GM12878 (cell line): Measurements from ENCODE around the gene WFS1. TPM values are rescaled to one million over a fixed set of nuclear protein-coding genes. Genes with fewer than 3 reads are reported as not detected.

ENCODE experiments used
- ATAC-seq: fragments of 200-7000 bp; cut with Tn5 transposase; 3 replicates; pipeline ENCODE4 v1.9.1; 2020; ENCODE audit warnings: mild to moderate bottlenecking, moderate library complexity
- BruUV-seq: library from RNA; stranded (reverse); fragments of 400-500 nt; replicated peaks from 2 replicates; lab custom pipeline; 2021; lab: Mats Ljungman, UMichigan
- CTCF ChIA-PET: fragments of 300-600 bp; sonication (Branson Sonifier 250); formaldehyde crosslinking; extraction: SDS; loops from one replicate; lab custom pipeline; 2021; ENCODE audit warnings: inconsistent platforms; lab: Yijun Ruan, JAX
- POLR2A ChIA-PET: fragments of 350-600 bp; formaldehyde crosslinking; extraction: SDS; loops from one replicate; lab custom pipeline; 2021; ENCODE audit warnings: inconsistent platforms; lab: Charles Lee
- RAD21 ChIA-PET: fragments of 300-600 bp; sonication (Branson Sonifier 250); formaldehyde crosslinking; loops from one replicate; lab custom pipeline; 2023; ENCODE audit warnings: antibody characterized with exemption; ENCODE audit not compliant: unreplicated experiment; lab: Charles Lee
- SMC1A ChIA-PET: fragments of 300-600 bp; sonication (Branson Sonifier 250); formaldehyde crosslinking; loops from one replicate; lab custom pipeline; 2023; ENCODE audit not compliant: unreplicated experiment, uncharacterized antibody; lab: Charles Lee
- DNase-seq: peaks from one replicate; pipeline ENCODE4 v3.0.0-alpha.2; 2011; ENCODE audit warnings: low read depth, low spot score
- FAIRE-seq: peaks from 3 replicates; lab custom pipeline; 2011; peaks lifted over from hg19 to GRCh38; lab: Jason Lieb, UNC
- H2AFZ ChIP-seq: 2 replicates; pipeline ENCODE4 v1.6.0; 2011; ENCODE audit warnings: low read depth, low read length, control low read depth; ENCODE audit not compliant: control insufficient read depth
- H3K27ac ChIP-seq: 2 replicates; pipeline ENCODE4 v1.5.1; 2011; ENCODE audit warnings: control low read depth; ENCODE audit not compliant: control insufficient read depth, insufficient read depth
- H3K27me3 ChIP-seq, 2 experiments: replicated peaks in 1 of 2; 2 replicates each; pipeline versions ENCODE4 v1.6.0 to v1.6.1; 2011; ENCODE audit warnings: low read length in 1 of 2; ENCODE audit not compliant: control insufficient read depth in 2 of 2, insufficient read depth in 2 of 2
- H3K36me3 ChIP-seq, 2 experiments: 2 replicates each; pipeline ENCODE4 v1.5.1; 2011; ENCODE audit warnings: low read length in 1 of 2; ENCODE audit not compliant: control insufficient read depth in 2 of 2, insufficient read depth in 2 of 2
- H3K4me1 ChIP-seq: 2 replicates; pipeline ENCODE4 v1.6.1; 2011; ENCODE audit warnings: mild to moderate bottlenecking, low read length, moderate library complexity, mixed read lengths; ENCODE audit not compliant: control insufficient read depth, insufficient read depth
- H3K4me2 ChIP-seq: 2 replicates; pipeline ENCODE4 v1.6.0; 2011; ENCODE audit warnings: control low read depth; ENCODE audit not compliant: control insufficient read depth, insufficient read depth
- H3K4me3 ChIP-seq: fragments of 200-600 bp; sonication (generic); 2 replicates; pipeline ENCODE4 v1.5.1; 2016
- H3K79me2 ChIP-seq: 2 replicates; pipeline ENCODE4 v1.6.0; 2011; ENCODE audit warnings: low read length; ENCODE audit not compliant: control insufficient read depth, insufficient read depth
- H3K9ac ChIP-seq: 2 replicates; pipeline ENCODE4 v1.8.0; 2011; ENCODE audit warnings: low read length, control low read depth, mixed read lengths; ENCODE audit not compliant: control insufficient read depth, insufficient read depth
- H3K9me3 ChIP-seq: replicated peaks from 3 replicates; pipeline ENCODE4 v1.5.1; 2011; ENCODE audit warnings: mild to moderate bottlenecking, low read length; ENCODE audit not compliant: control insufficient read depth, insufficient read depth
- H4K20me1 ChIP-seq: 2 replicates; pipeline ENCODE4 v1.6.0; 2011; ENCODE audit not compliant: control insufficient read depth, insufficient read depth
- BRCA1 ChIP-seq: IDR thresholded peaks from 2 replicates; pipeline ENCODE4 v1.6.1; 2011; ENCODE audit warnings: low read depth, low read length, improper control_type of control experiment
- CBFB ChIP-seq: IDR thresholded peaks from 2 replicates; pipeline ENCODE4 v1.6.1; 2016; ENCODE audit warnings: antibody characterized with exemption, low read depth
- JUND ChIP-seq: IDR thresholded peaks from 2 replicates; pipeline ENCODE4 v1.6.1; 2012; ENCODE audit warnings: low read depth, mild to moderate bottlenecking, low read length, improper control_type of control experiment, moderate library complexity
- PAX8 ChIP-seq: fragments of 450-650 bp; IDR thresholded peaks from 2 replicates; pipeline ENCODE4 v1.6.1; 2017; ENCODE audit warnings: mild to moderate bottlenecking, moderate library complexity
- POLR2AphosphoS2 ChIP-seq: IDR thresholded peaks from 2 replicates; pipeline ENCODE4 v1.6.1; 2011; ENCODE audit warnings: low read depth, mild to moderate bottlenecking, low read length, improper control_type of control experiment, moderate library complexity
- RAD51 ChIP-seq: fragments of 450-650 bp; IDR thresholded peaks from 2 replicates; pipeline ENCODE4 v1.6.1; 2016; ENCODE audit warnings: moderate library complexity, mild to moderate bottlenecking, inconsistent platforms
- WGBS: methylation state at CpG from one replicate; pipeline ENCODE4 v1.1.6; 2016; ENCODE audit warnings: low lambda C conversion rate; ENCODE audit not compliant: insufficient replicate concordance, insufficient coverage; ENCODE audit errors: missing lambda C conversion rate; 5-methylcytosine and 5-hydroxymethylcytosine counted together
- in situ Hi-C: fragments of 300-500 bp; cut with MboI; formaldehyde crosslinking; loops from 9 replicates; pipeline ENCODE4 v1.14.3; 2018; ENCODE audit warnings: mixed read lengths
- intact Hi-C: fragments of 100-400 bp; cut with micrococcal nuclease; formaldehyde crosslinking; loops from one replicate; pipeline ENCODE4 v1.14.2; 2022; ENCODE audit not compliant: unreplicated experiment
- polyA plus RNA-seq, 11 experiments: library from polyadenylated mRNA; depleted of rRNA in 4 of 11; unstranded in 6 of 11; stranded (reverse) in 5 of 11; fragments of >200 nt; fragmentation: Nextera tagmentation in 4 of 11; fragmentation: Illumina TruSeq in 1 of 11; extraction: Ambion mirVana in 4 of 11; extraction: Trizol in 1 of 11; gene quantifications; 1 replicate in 1 of 11; 2 replicates in 10 of 11; pipeline versions ENCODE4 v1.2.1 to v1.2.3, GENCODE V29; 2011 to 2016; ENCODE audit warnings: inconsistent platforms in 2 of 11, missing spikeins in 2 of 11, low read depth in 1 of 11
- total RNA-seq, 4 experiments: library from RNA; depleted of rRNA in 3 of 4; stranded (reverse); fragments of >200 nt in 3 of 4; fragmentation: Illumina TruSeq in 1 of 4; extraction: Trizol in 1 of 4; gene quantifications; 2 replicates each; pipeline versions ENCODE4 v1.2.1 to v1.2.3, GENCODE V29; 2013 to 2021
- TF ChIP-seq, protein P1 (sequence below): fragments of 450-650 bp; IDR thresholded peaks from 2 replicates; pipeline ENCODE4 v1.6.1; 2016; ENCODE audit warnings: mild to moderate bottlenecking
- TF ChIP-seq, protein P2 (sequence below): IDR thresholded peaks from 2 replicates; pipeline ENCODE4 v1.6.1; 2012; ENCODE audit warnings: improper control_type of control experiment, low read depth, low read length; ENCODE audit not compliant: insufficient replicate concordance
- TF ChIP-seq, protein P3 (sequence below): IDR thresholded peaks from 2 replicates; pipeline ENCODE4 v1.6.1; 2012; ENCODE audit warnings: low read depth, low read length, improper control_type of control experiment
- TF ChIP-seq, protein P4 (sequence below): fragments of 450-650 bp; IDR thresholded peaks from 2 replicates; pipeline ENCODE4 v1.6.1; 2016; ENCODE audit warnings: mild to moderate bottlenecking

Gene WFS1
- total and polyA plus RNA-seq, 10 of the 15 experiments (the other 5 are each of a cell fraction or from before 2014, with no cell fraction given), result 0.31 to 4.7 (median 2.0) TPM

DNA sequence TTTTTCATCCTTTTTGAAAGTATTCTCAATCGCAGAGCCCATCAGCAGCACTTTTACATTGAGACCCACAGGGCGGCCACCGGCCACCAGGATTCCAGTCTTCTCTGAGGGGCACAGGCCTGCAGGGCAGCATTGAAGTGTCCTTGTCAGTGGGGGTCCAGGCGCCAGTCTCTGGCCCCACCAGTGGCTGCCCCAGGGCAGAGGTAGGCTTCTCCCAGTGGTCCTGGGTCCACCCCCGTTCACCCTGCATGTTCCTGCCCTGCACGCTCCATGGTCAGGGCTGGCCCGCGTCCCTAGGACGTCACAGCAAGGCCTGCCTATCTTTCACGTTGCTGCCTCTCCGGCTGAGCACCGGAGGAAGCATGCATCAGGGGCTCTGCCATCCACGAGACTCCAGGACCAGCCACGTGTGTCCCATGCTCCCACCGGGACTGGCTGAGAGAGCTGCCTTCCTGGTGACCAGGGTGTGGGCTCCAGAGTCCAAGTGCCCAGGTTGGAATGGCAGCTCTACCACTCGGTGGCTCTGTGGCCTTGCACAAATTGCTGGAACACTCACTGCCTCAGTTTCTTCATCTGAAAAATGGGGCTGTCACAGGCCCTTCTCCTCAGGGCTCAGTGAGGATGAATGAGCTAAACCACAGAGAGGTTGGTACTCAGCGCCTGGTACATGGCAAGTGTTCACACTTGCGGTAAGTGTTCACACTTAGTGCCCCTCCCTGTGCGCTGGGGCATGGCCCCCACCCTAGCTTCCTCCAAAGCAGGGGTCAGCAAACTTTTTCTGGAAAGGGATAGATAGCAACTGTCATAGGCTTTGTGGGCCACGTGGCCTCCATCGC is 38.6 kb upstream of the WFS1 start:
- 57% methylated on average over 21 of the region's 21 CpGs for WGBS
- H2AFZ ChIP-seq, result no peak overlapping the region
- BruUV-seq, result no TSS peak
- H4K20me1 ChIP-seq, result no peaks in the 10 kb centered on the region
- in situ Hi-C loops, result no loop called here
- intact Hi-C loops, result no loop called here
- no peaks in the 10 kb centered on the region for H3K4me1 ChIP-seq
- H3K4me3 ChIP-seq, result no peak overlapping the region
- H3K36me3 ChIP-seq, result no peaks in the 10 kb centered on the region
- DNase-seq (no peak), FAIRE-seq (no peak), ATAC-seq (no peak)
- H3K9ac ChIP-seq, result no peak overlapping the region
- CTCF ChIA-PET, result interaction anchor here (0.9 to 1.1 kb wide), 2 partner anchors 14 to 19 kb away, joined by 4 to 5 read pairs; no protein-coding TSS in a partner anchor
- no peaks in the 10 kb centered on the region; a peak in 2 of 4 replicates for H3K27me3 ChIP-seq
- H3K4me2 ChIP-seq, result no peak overlapping the region
- no peaks in the 10 kb centered on the region for H3K79me2 ChIP-seq
- SMC1A ChIA-PET, result interaction anchor here (1.1 kb wide), 1 partner anchor 77 kb away, joined by 3 read pairs; no protein-coding TSS in a partner anchor
- H3K27ac ChIP-seq, result no peak overlapping the region
- no peaks in the 10 kb centered on the region for H3K9me3 ChIP-seq
- POLR2A ChIA-PET, result no interaction called here
- RAD21 ChIA-PET, result no interaction called here
- TF ChIP-seq PAX8 (no peak), POLR2AphosphoS2 (no peak), CBFB (no peak), BRCA1 (no peak), RAD51 (no peak), JUND (no peak)
- TF ChIP-seq, protein P1, sequence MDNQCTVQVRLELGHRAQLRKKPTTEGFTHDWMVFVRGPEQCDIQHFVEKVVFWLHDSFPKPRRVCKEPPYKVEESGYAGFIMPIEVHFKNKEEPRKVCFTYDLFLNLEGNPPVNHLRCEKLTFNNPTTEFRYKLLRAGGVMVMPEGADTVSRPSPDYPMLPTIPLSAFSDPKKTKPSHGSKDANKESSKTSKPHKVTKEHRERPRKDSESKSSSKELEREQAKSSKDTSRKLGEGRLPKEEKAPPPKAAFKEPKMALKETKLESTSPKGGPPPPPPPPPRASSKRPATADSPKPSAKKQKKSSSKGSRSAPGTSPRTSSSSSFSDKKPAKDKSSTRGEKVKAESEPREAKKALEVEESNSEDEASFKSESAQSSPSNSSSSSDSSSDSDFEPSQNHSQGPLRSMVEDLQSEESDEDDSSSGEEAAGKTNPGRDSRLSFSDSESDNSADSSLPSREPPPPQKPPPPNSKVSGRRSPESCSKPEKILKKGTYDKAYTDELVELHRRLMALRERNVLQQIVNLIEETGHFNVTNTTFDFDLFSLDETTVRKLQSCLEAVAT, result no peak
- TF ChIP-seq, protein P2, sequence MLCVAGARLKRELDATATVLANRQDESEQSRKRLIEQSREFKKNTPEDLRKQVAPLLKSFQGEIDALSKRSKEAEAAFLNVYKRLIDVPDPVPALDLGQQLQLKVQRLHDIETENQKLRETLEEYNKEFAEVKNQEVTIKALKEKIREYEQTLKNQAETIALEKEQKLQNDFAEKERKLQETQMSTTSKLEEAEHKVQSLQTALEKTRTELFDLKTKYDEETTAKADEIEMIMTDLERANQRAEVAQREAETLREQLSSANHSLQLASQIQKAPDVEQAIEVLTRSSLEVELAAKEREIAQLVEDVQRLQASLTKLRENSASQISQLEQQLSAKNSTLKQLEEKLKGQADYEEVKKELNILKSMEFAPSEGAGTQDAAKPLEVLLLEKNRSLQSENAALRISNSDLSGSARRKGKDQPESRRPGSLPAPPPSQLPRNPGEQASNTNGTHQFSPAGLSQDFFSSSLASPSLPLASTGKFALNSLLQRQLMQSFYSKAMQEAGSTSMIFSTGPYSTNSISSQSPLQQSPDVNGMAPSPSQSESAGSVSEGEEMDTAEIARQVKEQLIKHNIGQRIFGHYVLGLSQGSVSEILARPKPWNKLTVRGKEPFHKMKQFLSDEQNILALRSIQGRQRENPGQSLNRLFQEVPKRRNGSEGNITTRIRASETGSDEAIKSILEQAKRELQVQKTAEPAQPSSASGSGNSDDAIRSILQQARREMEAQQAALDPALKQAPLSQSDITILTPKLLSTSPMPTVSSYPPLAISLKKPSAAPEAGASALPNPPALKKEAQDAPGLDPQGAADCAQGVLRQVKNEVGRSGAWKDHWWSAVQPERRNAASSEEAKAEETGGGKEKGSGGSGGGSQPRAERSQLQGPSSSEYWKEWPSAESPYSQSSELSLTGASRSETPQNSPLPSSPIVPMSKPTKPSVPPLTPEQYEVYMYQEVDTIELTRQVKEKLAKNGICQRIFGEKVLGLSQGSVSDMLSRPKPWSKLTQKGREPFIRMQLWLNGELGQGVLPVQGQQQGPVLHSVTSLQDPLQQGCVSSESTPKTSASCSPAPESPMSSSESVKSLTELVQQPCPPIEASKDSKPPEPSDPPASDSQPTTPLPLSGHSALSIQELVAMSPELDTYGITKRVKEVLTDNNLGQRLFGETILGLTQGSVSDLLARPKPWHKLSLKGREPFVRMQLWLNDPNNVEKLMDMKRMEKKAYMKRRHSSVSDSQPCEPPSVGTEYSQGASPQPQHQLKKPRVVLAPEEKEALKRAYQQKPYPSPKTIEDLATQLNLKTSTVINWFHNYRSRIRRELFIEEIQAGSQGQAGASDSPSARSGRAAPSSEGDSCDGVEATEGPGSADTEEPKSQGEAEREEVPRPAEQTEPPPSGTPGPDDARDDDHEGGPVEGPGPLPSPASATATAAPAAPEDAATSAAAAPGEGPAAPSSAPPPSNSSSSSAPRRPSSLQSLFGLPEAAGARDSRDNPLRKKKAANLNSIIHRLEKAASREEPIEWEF, result no peak
- TF ChIP-seq, protein P3, sequence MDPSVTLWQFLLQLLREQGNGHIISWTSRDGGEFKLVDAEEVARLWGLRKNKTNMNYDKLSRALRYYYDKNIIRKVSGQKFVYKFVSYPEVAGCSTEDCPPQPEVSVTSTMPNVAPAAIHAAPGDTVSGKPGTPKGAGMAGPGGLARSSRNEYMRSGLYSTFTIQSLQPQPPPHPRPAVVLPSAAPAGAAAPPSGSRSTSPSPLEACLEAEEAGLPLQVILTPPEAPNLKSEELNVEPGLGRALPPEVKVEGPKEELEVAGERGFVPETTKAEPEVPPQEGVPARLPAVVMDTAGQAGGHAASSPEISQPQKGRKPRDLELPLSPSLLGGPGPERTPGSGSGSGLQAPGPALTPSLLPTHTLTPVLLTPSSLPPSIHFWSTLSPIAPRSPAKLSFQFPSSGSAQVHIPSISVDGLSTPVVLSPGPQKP, result no peak
- TF ChIP-seq, protein P4, sequence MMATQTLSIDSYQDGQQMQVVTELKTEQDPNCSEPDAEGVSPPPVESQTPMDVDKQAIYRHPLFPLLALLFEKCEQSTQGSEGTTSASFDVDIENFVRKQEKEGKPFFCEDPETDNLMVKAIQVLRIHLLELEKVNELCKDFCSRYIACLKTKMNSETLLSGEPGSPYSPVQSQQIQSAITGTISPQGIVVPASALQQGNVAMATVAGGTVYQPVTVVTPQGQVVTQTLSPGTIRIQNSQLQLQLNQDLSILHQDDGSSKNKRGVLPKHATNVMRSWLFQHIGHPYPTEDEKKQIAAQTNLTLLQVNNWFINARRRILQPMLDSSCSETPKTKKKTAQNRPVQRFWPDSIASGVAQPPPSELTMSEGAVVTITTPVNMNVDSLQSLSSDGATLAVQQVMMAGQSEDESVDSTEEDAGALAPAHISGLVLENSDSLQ, result no peak
